ENCODE measurements around the gene SLC35G4.
"Not testable (repeated sequence)": the region's sequence is repeated elsewhere in the genome, so short reads cannot be mapped to it uniquely, and the experiment has no call there.

Gene SLC35G4

GRCh38 chr18:11609488-11609887, at the start of gene SLC35G4:
Gene SLC35G4, plus strand, starts transcription at chr18:11609596. Its CDS starts 0 bp downstream, at chr18:11609596.
- DNase-seq (ENCODE audit: low spot score), result not testable (repeated sequence)

GRCh38 chr18:11561293-11561692, 48.1 kb upstream of the SLC35G4 start:
- DNase-seq (ENCODE audit: low spot score), result no peak

GRCh38 chr18:11565716-11566115, 43.7 kb upstream of the SLC35G4 start:
- no peak for DNase-seq (ENCODE audit: low spot score)

GRCh38 chr18:11566236-11566965, 43.0 kb upstream of the SLC35G4 start:
- no peak for DNase-seq (ENCODE audit: low spot score)

GRCh38 chr18:11567396-11567795, 42.0 kb upstream of the SLC35G4 start:
- DNase-seq (ENCODE audit: low spot score), result no peak

GRCh38 chr18:11570073-11570588, 39.3 kb upstream of the SLC35G4 start:
- DNase-seq (ENCODE audit: low spot score), result no peak

- no peak for DNase-seq (ENCODE audit: low spot score)
Measured at GRCh38 chr18:11570769-11571412, 38.5 kb upstream of the SLC35G4 start.

GRCh38 chr18:11572201-11572600, 37.2 kb upstream of the SLC35G4 start:
- DNase-seq (ENCODE audit: low spot score), result no peak

- DNase-seq (ENCODE audit: low spot score), result no peak
Measured at GRCh38 chr18:11574545-11574944, 34.9 kb upstream of the SLC35G4 start.

GRCh38 chr18:11577271-11578112, 31.9 kb upstream of the SLC35G4 start:
- no peak for DNase-seq (ENCODE audit: low spot score)

- no peak for DNase-seq (ENCODE audit: low spot score)
Measured at GRCh38 chr18:11578799-11579198, 30.6 kb upstream of the SLC35G4 start.

GRCh38 chr18:11579916-11580315, 29.5 kb upstream of the SLC35G4 start:
- DNase-seq (ENCODE audit: low spot score), result no peak

- no peak for DNase-seq (ENCODE audit: low spot score)
Measured at GRCh38 chr18:11581286-11581685, 28.1 kb upstream of the SLC35G4 start.

- DNase-seq (ENCODE audit: low spot score), result no peak
Measured at GRCh38 chr18:11585596-11585995, 23.8 kb upstream of the SLC35G4 start.

GRCh38 chr18:11586896-11587295, 22.5 kb upstream of the SLC35G4 start:
- DNase-seq (ENCODE audit: low spot score), result no peak

- DNase-seq (ENCODE audit: low spot score), result no peak
Measured at GRCh38 chr18:11587432-11587831, 22.0 kb upstream of the SLC35G4 start.

- DNase-seq (ENCODE audit: low spot score), result no peak
Measured at GRCh38 chr18:11587846-11588245, 21.6 kb upstream of the SLC35G4 start.

- DNase-seq (ENCODE audit: low spot score), result no peak
Measured at GRCh38 chr18:11591957-11592356, 17.4 kb upstream of the SLC35G4 start.

GRCh38 chr18:11600321-11600720, 9.1 kb upstream of the SLC35G4 start:
- DNase-seq (ENCODE audit: low spot score), result no peak

- DNase-seq (ENCODE audit: low spot score), result no peak
Measured at GRCh38 chr18:11607906-11608305, 1.5 kb upstream of the SLC35G4 start.

GRCh38 chr18:11608618-11609017, 778 bp upstream of the SLC35G4 start:
- not testable (repeated sequence) for DNase-seq (ENCODE audit: low spot score)

- not testable (repeated sequence) for DNase-seq (ENCODE audit: low spot score)
Measured at GRCh38 chr18:11613073-11613472, 3.7 kb downstream of the SLC35G4 start.
